Neural cell (in vitro differentiated cells): ENCODE results near the gene USP32. TPM values are rescaled to one million over a fixed set of nuclear protein-coding genes. Genes with fewer than 3 reads are reported as not detected.

Experiments used
- H2AFZ ChIP-seq: fragments of 200-600, 300-800 bp; sonication (generic), shearing (Covaris generic); 2 replicates; pipeline ENCODE4 v1.6.0; 2014; ENCODE audit warnings: low read depth, mild to moderate bottlenecking, antibody characterized with exemption, low read length, moderate library complexity
- H3F3A ChIP-seq: fragments of 200-600 bp; shearing (Covaris generic); 2 replicates; pipeline ENCODE4 v1.6.1; 2016; ENCODE audit warnings: mild to moderate bottlenecking, moderate library complexity, mixed read lengths, antibody characterized with exemption, low read length; ENCODE audit not compliant: insufficient read depth, poor library complexity, severe bottlenecking
- H3K27ac ChIP-seq: fragments of 200-600, 300-800 bp; sonication (generic), shearing (Covaris generic); 2 replicates; pipeline ENCODE4 v1.5.1; 2014; ENCODE audit warnings: mild to moderate bottlenecking, low read length, moderate library complexity
- H3K27me3 ChIP-seq: fragments of 300-800, 200-600 bp; sonication (generic), shearing (Covaris generic); 2 replicates; pipeline ENCODE4 v1.6.0; 2014; ENCODE audit warnings: mild to moderate bottlenecking, low read depth, low read length, moderate library complexity; ENCODE audit not compliant: insufficient read depth
- H3K36me3 ChIP-seq: fragments of 300-800, 200-600 bp; sonication (generic), shearing (Covaris generic); 2 replicates; pipeline ENCODE4 v1.5.1; 2014; ENCODE audit warnings: mild to moderate bottlenecking, antibody characterized with exemption, low read length, moderate library complexity; ENCODE audit not compliant: insufficient read depth
- H3K4me2 ChIP-seq: fragments of 300-800, 200-600 bp; sonication (generic), shearing (Covaris generic); 2 replicates; pipeline ENCODE4 v1.6.0; 2014; ENCODE audit warnings: mild to moderate bottlenecking, low read length
- H3K4me3 ChIP-seq: fragments of 300-800, 200-600 bp; sonication (generic), shearing (Covaris generic); 2 replicates; pipeline ENCODE4 v1.5.1; 2014; ENCODE audit warnings: mild to moderate bottlenecking, low read length, moderate library complexity
- H3K79me2 ChIP-seq: fragments of 200-600 bp; shearing (Covaris generic); replicated peaks from 2 replicates; pipeline ENCODE4 v1.6.0; 2014; ENCODE audit warnings: mild to moderate bottlenecking, low read length, moderate library complexity; ENCODE audit not compliant: insufficient read depth
- H3K9ac ChIP-seq: fragments of 300-800, 200-600 bp; sonication (generic), shearing (Covaris generic); 2 replicates; pipeline ENCODE4 v1.6.1; 2016; ENCODE audit warnings: mild to moderate bottlenecking, low read length, mixed read lengths
- H3K9me2 ChIP-seq: fragments of 200-600 bp; shearing (Covaris generic); 2 replicates; pipeline ENCODE4 v1.6.1; 2016; ENCODE audit warnings: mild to moderate bottlenecking, low read length, mixed read lengths; ENCODE audit not compliant: insufficient read depth
- H3K9me3 ChIP-seq: fragments of 200-600, 300-800 bp; sonication (generic), shearing (Covaris generic); 2 replicates; pipeline ENCODE4 v1.6.1; 2016; ENCODE audit warnings: mild to moderate bottlenecking, mixed run types, low read length, moderate library complexity, mixed read lengths
- H4K20me1 ChIP-seq: fragments of 200-600 bp; shearing (Covaris generic); 2 replicates; pipeline ENCODE4 v1.6.1; 2016; ENCODE audit warnings: mild to moderate bottlenecking, mixed run types; ENCODE audit not compliant: insufficient read depth
- EP300 ChIP-seq: fragments of 450-650 bp; conservative IDR thresholded peaks from 2 replicates; pipeline ENCODE4 v1.6.1; 2014; ENCODE audit warnings: antibody characterized with exemption, mild to moderate bottlenecking, moderate library complexity; ENCODE audit not compliant: poor library complexity, severe bottlenecking
- EZH2 ChIP-seq: fragments of 200-600, 300-800 bp; shearing (Covaris generic), sonication (generic); IDR thresholded peaks from 2 replicates; pipeline ENCODE4 v1.6.1; 2014; ENCODE audit warnings: antibody characterized with exemption, low read length, borderline replicate concordance, mild to moderate bottlenecking; ENCODE audit not compliant: insufficient read depth, poor library complexity, severe bottlenecking
- MXI1 ChIP-seq: fragments of 450-650 bp; conservative IDR thresholded peaks from 2 replicates; pipeline ENCODE4 v1.6.1; 2014; ENCODE audit warnings: antibody characterized with exemption, mild to moderate bottlenecking; ENCODE audit not compliant: poor library complexity, severe bottlenecking
- POLR2AphosphoS5 ChIP-seq: IDR thresholded peaks from 2 replicates; pipeline ENCODE4 v1.6.1; 2012
- RAD21 ChIP-seq: fragments of 450-650 bp; conservative IDR thresholded peaks from 2 replicates; pipeline ENCODE4 v1.6.1; 2014; ENCODE audit warnings: antibody characterized with exemption, mild to moderate bottlenecking, moderate library complexity
- SMC3 ChIP-seq: fragments of 450-650 bp; conservative IDR thresholded peaks from 2 replicates; pipeline ENCODE4 v1.6.1; 2014; ENCODE audit warnings: antibody characterized with exemption, mild to moderate bottlenecking, moderate library complexity; ENCODE audit not compliant: poor library complexity
- TAF1 ChIP-seq: IDR thresholded peaks from 2 replicates; pipeline ENCODE4 v1.6.1; 2012; ENCODE audit warnings: low read depth
- polyA plus RNA-seq: library from polyadenylated mRNA; depleted of rRNA; stranded (reverse); fragments of >200 nt; gene quantifications from 2 replicates; pipeline ENCODE4 v1.2.3, GENCODE V29; 2014
- TF ChIP-seq, protein P1 (sequence below): IDR thresholded peaks from 2 replicates; pipeline ENCODE4 v1.6.1; 2012; ENCODE audit warnings: borderline replicate concordance
- TF ChIP-seq, protein P2 (sequence below): fragments of 450-650 bp; IDR thresholded peaks from 2 replicates; pipeline ENCODE4 v1.5.1; 2014; ENCODE audit warnings: antibody characterized with exemption, mild to moderate bottlenecking, moderate library complexity; ENCODE audit not compliant: poor library complexity, severe bottlenecking

The USP32 gene
- polyA plus RNA-seq, 1 donor from 2014 or later = 25.7 TPM

DNA sequence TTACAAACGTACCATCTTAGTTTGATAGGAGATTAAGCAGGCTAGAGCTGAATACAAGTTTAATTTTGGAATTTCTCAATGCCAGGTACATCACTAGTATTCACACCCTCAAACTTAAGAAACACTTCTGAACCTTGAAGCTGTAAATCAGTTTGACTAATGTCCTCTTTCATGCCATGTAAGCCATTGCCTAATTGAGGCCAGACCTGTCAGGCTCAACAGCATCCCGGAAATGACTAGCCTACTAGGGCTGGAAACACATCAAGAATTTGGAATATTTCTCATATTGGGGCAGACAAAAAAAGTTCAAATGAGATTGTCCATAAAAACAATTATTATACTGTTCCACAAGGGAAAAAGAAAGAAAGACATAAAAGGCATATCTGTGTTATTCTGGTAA, 1.7 kb downstream of the USP32 start:
- Histone ChIP-seq H3K36me3 (no peaks in the 10 kb centered on the region), H3K9me2 (no peaks in the 10 kb centered on the region), H3K9ac (peak overlapping the region; percentile 98), H3K9me3 (no peaks in the 10 kb centered on the region), H3K4me3 (peak overlapping the region; percentile 87), H2AFZ (no peak overlapping the region), H4K20me1 (no peaks in the 10 kb centered on the region), H3K4me2 (peak overlapping the region; percentile 94), H3K27ac (peak overlapping the region; percentile 91), H3K79me2 (peaks cover 50% of the 10 kb centered on the region), H3K27me3 (no peaks in the 10 kb centered on the region), H3F3A (peaks cover 6% of the 10 kb centered on the region)
- TF ChIP-seq POLR2AphosphoS5 (no peak), RAD21 (no peak)

DNA sequence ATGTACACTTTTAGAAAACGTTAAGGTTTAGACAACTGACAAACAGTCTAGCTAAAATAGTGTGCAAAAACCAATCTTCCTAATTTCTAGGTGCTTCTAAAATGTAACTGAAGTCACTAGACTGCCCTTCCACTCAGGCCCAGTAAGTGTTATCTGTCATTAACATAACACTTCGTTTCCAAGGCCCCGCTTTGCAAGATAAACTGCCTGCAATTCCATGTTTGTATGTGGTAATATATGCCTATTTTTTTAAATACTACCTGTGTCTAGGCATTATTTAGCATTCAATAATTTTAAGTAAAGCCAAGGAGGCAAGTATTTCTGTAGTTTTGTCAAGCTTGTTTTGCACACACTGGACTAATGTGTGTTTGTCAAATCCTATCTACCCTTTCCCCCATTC, 3.2 kb downstream of the USP32 start:
- TF ChIP-seq, protein P1, sequence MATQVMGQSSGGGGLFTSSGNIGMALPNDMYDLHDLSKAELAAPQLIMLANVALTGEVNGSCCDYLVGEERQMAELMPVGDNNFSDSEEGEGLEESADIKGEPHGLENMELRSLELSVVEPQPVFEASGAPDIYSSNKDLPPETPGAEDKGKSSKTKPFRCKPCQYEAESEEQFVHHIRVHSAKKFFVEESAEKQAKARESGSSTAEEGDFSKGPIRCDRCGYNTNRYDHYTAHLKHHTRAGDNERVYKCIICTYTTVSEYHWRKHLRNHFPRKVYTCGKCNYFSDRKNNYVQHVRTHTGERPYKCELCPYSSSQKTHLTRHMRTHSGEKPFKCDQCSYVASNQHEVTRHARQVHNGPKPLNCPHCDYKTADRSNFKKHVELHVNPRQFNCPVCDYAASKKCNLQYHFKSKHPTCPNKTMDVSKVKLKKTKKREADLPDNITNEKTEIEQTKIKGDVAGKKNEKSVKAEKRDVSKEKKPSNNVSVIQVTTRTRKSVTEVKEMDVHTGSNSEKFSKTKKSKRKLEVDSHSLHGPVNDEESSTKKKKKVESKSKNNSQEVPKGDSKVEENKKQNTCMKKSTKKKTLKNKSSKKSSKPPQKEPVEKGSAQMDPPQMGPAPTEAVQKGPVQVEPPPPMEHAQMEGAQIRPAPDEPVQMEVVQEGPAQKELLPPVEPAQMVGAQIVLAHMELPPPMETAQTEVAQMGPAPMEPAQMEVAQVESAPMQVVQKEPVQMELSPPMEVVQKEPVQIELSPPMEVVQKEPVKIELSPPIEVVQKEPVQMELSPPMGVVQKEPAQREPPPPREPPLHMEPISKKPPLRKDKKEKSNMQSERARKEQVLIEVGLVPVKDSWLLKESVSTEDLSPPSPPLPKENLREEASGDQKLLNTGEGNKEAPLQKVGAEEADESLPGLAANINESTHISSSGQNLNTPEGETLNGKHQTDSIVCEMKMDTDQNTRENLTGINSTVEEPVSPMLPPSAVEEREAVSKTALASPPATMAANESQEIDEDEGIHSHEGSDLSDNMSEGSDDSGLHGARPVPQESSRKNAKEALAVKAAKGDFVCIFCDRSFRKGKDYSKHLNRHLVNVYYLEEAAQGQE = no peak
- no peak for TF ChIP-seq SMC3
- no peak for TF ChIP-seq MXI1
- no peak for TF ChIP-seq RAD21
- no peak for TF ChIP-seq TAF1
- TF ChIP-seq, protein P2, sequence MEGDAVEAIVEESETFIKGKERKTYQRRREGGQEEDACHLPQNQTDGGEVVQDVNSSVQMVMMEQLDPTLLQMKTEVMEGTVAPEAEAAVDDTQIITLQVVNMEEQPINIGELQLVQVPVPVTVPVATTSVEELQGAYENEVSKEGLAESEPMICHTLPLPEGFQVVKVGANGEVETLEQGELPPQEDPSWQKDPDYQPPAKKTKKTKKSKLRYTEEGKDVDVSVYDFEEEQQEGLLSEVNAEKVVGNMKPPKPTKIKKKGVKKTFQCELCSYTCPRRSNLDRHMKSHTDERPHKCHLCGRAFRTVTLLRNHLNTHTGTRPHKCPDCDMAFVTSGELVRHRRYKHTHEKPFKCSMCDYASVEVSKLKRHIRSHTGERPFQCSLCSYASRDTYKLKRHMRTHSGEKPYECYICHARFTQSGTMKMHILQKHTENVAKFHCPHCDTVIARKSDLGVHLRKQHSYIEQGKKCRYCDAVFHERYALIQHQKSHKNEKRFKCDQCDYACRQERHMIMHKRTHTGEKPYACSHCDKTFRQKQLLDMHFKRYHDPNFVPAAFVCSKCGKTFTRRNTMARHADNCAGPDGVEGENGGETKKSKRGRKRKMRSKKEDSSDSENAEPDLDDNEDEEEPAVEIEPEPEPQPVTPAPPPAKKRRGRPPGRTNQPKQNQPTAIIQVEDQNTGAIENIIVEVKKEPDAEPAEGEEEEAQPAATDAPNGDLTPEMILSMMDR = no peak
- no peak for TF ChIP-seq EP300
- TF ChIP-seq EZH2 = no peak
- TF ChIP-seq POLR2AphosphoS5 = no peak
- Histone ChIP-seq H3K9ac (no peak overlapping the region), H3F3A (peaks cover 6% of the 10 kb centered on the region), H3K27me3 (no peaks in the 10 kb centered on the region), H2AFZ (no peak overlapping the region), H3K27ac (no peak overlapping the region), H3K4me3 (peak overlapping the region; percentile 87), H3K9me2 (no peaks in the 10 kb centered on the region), H4K20me1 (no peaks in the 10 kb centered on the region), H3K36me3 (no peaks in the 10 kb centered on the region), H3K79me2 (peaks cover 56% of the 10 kb centered on the region), H3K4me2 (peak overlapping the region; percentile 15), H3K9me3 (no peaks in the 10 kb centered on the region)

DNA sequence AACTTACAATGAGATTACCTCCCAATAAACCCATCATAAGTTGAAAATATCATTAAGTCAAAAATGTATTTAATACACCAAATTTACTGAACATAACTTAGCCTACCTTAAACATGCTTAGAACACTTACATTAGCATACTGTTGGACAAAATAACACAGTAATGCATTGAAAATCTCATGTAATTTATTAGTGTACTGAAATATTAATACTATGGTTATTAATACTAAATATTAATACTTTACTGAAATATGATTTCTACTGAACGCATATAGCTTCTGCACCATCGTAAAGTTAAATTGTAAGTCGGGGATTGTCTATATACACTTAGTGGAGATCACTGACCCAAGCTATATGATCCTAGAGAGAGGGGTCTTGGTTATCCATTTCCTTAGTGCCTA, 4.3 kb downstream of the USP32 start:
- peak overlapping the region; percentile 15 for H3K4me2 ChIP-seq
- H3K36me3 ChIP-seq = no peaks in the 10 kb centered on the region
- no peaks in the 10 kb centered on the region for H3K27me3 ChIP-seq
- no peak for TF ChIP-seq RAD21
- TF ChIP-seq POLR2AphosphoS5 = no peak
- no peak for TF ChIP-seq EZH2
- no peak for TF ChIP-seq EP300
- TF ChIP-seq SMC3 = no peak
- TF ChIP-seq MXI1 = no peak
- TF ChIP-seq, protein P2 = no peak
- TF ChIP-seq, protein P1 = no peak
- no peak for TF ChIP-seq TAF1
- no peak overlapping the region for H3K27ac ChIP-seq
- H3K79me2 ChIP-seq = peaks cover 56% of the 10 kb centered on the region
- peak overlapping the region; percentile 87 for H3K4me3 ChIP-seq
- H3K9me3 ChIP-seq = no peaks in the 10 kb centered on the region
- H3K9me2 ChIP-seq = no peaks in the 10 kb centered on the region
- no peak overlapping the region for H2AFZ ChIP-seq
- no peaks in the 10 kb centered on the region for H4K20me1 ChIP-seq
- H3K9ac ChIP-seq = no peak overlapping the region
- H3F3A ChIP-seq = peaks cover 6% of the 10 kb centered on the region
